Measurements from ENCODE around the gene NUDC. TPM values are rescaled to one million over a fixed set of nuclear protein-coding genes. Genes with fewer than 3 reads are reported as not detected.

The NUDC gene
- total and polyA plus RNA-seq, 9 of the 15 experiments (the other 6 are each of a cell fraction or from before 2014, with no cell fraction given) = 9.8 to 234 (median 149) TPM

DNA sequence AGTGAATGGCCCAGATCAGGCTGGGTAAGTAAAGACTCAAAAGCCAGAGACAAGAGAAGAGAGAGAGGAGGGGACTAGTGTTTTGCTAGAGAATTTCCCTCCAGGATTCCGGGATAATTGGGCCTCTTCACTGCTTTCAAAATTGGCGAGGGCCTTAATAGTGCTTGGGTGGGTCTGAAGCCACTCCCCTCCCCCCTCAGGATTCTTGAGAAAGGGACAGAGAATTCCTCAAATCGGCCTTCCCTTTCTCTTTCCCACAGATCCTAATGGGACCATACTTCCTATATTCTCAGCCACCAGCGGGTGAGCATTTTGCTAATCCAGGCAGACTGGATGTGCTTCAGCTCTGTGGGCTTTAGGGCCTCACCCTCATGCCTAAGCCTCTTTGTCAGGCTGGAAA is 46.6 kb upstream of the NUDC start:
- Histone ChIP-seq H2AFZ (ENCODE audit: low read depth, low read length) (no peak overlapping the region), H3K4me1 (replicated peaks in 1 of 2; ENCODE audit: control insufficient read depth in 2 of 2, insufficient read depth in 2 of 2, low read length in 2 of 2) (no peaks in the 10 kb centered on the region), H3K79me2 (ENCODE audit: control insufficient read depth, insufficient read depth, low read length) (no peaks in the 10 kb centered on the region), H3K9ac (ENCODE audit: insufficient read depth in 1 of 2, low read depth in 2 of 2, low read length in 2 of 2) (no peak overlapping the region; a peak in 1 of 4 replicates), H3K27ac (ENCODE audit: extremely low read depth, low read depth, low read length) (no peak overlapping the region), H3K4me2 (ENCODE audit: insufficient read depth, low read length) (no peak overlapping the region), H3K9me1 (ENCODE audit: control insufficient read depth, insufficient read depth, low read length) (no peaks in the 10 kb centered on the region), H4K20me1 (replicated peaks; ENCODE audit: control insufficient read depth, insufficient read depth, low read length) (no peaks in the 10 kb centered on the region), H3K36me3 (ENCODE audit: control insufficient read depth, insufficient read depth, low read length) (peaks cover 31% of the 10 kb centered on the region; the same call in 2 of the 3 replicates), H3K9me3 (replicated peaks; ENCODE audit: control insufficient read depth, insufficient read depth, low read depth, low read length) (no peaks in the 10 kb centered on the region), H3K4me3 (no peak overlapping the region), H3K27me3 (ENCODE audit: control insufficient read depth in 2 of 2, insufficient read depth in 2 of 2, low read length in 2 of 2) (no peaks in the 10 kb centered on the region)
- CTCF ChIA-PET (ENCODE audit: low intra/inter-chr PET ratio) = interaction anchor here (0.6 to 1.6 kb wide), 2 partner anchors 10 to 273 kb away, joined by 3 to 4 read pairs; no protein-coding TSS in a partner anchor
- FAIRE-seq (no peak), DNase-seq (ENCODE audit: extremely low read depth in 1 of 4, low spot score in 3 of 4) (no peak), ATAC-seq (no peak)
- POLR2A ChIA-PET = interaction anchor here (0.6 kb wide), 1 partner anchor 389 kb away, joined by 3 read pairs; no protein-coding TSS in a partner anchor
- intact Hi-C loops (cut with micrococcal nuclease) (loop anchor here (5.0 kb wide), 2 partner anchors 63 to 83 kb away; no protein-coding TSS in a partner anchor), in situ Hi-C loops (cut with MboI) (no loop called here)
- no TSS peak for BruUV-seq (replicated peaks)
- 54% methylated on average over 4 of the region's 4 CpGs for WGBS (ENCODE audit: insufficient coverage, low coverage, missing lambda C conversion rate)
- TF ChIP-seq ZNF311 (CRISPR knock-in tag; IDR thresholded peaks at IDR 0.05) (no peak), CSDE1 (IDR thresholded peaks at IDR 0.05) (no peak), SRSF3 (IDR thresholded peaks at IDR 0.05; ENCODE audit: insufficient read depth, low read length) (no peak), EP300 (IDR thresholded peaks at IDR 0.05; ENCODE audit: low read length) (no peak), BMI1 (IDR thresholded peaks at IDR 0.05; ENCODE audit: low read length) (no peak), SFPQ (IDR thresholded peaks at IDR 0.05; ENCODE audit: low read depth, low read length) (no peak), MAZ (CRISPR knock-in tag; conservative IDR thresholded peaks at IDR 0.05 in 1 of 2, IDR thresholded peaks at IDR 0.05 in 1 of 2) (no peak), MTA3 (IDR thresholded peaks at IDR 0.05; ENCODE audit: borderline replicate concordance) (no peak), RBM39 (optimal IDR thresholded peaks at IDR 0.05; ENCODE audit: low read depth, low read length) (no peak), E4F1 (CRISPR knock-in tag; IDR thresholded peaks at IDR 0.05; ENCODE audit: borderline replicate concordance) (no peak), TEAD1 (CRISPR knock-in tag; IDR thresholded peaks at IDR 0.05) (no peak), RCOR1 (IDR thresholded peaks at IDR 0.05; ENCODE audit: borderline replicate concordance in 1 of 2, low read depth in 2 of 2, low read length in 2 of 2) (no peak)
- TF ChIP-seq, protein P1, sequence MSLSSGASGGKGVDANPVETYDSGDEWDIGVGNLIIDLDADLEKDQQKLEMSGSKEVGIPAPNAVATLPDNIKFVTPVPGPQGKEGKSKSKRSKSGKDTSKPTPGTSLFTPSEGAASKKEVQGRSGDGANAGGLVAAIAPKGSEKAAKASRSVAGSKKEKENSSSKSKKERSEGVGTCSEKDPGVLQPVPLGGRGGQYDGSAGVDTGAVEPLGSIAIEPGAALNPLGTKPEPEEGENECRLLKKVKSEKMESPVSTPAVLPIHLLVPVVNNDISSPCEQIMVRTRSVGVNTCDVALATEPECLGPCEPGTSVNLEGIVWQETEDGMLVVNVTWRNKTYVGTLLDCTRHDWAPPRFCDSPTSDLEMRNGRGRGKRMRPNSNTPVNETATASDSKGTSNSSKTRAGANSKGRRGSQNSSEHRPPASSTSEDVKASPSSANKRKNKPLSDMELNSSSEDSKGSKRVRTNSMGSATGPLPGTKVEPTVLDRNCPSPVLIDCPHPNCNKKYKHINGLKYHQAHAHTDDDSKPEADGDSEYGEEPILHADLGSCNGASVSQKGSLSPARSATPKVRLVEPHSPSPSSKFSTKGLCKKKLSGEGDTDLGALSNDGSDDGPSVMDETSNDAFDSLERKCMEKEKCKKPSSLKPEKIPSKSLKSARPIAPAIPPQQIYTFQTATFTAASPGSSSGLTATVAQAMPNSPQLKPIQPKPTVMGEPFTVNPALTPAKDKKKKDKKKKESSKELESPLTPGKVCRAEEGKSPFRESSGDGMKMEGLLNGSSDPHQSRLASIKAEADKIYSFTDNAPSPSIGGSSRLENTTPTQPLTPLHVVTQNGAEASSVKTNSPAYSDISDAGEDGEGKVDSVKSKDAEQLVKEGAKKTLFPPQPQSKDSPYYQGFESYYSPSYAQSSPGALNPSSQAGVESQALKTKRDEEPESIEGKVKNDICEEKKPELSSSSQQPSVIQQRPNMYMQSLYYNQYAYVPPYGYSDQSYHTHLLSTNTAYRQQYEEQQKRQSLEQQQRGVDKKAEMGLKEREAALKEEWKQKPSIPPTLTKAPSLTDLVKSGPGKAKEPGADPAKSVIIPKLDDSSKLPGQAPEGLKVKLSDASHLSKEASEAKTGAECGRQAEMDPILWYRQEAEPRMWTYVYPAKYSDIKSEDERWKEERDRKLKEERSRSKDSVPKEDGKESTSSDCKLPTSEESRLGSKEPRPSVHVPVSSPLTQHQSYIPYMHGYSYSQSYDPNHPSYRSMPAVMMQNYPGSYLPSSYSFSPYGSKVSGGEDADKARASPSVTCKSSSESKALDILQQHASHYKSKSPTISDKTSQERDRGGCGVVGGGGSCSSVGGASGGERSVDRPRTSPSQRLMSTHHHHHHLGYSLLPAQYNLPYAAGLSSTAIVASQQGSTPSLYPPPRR (CRISPR knock-in tag; IDR thresholded peaks at IDR 0.05; ENCODE audit: borderline replicate concordance) = no peak
